Measurements from ENCODE around the gene ZBTB48.

DNA sequence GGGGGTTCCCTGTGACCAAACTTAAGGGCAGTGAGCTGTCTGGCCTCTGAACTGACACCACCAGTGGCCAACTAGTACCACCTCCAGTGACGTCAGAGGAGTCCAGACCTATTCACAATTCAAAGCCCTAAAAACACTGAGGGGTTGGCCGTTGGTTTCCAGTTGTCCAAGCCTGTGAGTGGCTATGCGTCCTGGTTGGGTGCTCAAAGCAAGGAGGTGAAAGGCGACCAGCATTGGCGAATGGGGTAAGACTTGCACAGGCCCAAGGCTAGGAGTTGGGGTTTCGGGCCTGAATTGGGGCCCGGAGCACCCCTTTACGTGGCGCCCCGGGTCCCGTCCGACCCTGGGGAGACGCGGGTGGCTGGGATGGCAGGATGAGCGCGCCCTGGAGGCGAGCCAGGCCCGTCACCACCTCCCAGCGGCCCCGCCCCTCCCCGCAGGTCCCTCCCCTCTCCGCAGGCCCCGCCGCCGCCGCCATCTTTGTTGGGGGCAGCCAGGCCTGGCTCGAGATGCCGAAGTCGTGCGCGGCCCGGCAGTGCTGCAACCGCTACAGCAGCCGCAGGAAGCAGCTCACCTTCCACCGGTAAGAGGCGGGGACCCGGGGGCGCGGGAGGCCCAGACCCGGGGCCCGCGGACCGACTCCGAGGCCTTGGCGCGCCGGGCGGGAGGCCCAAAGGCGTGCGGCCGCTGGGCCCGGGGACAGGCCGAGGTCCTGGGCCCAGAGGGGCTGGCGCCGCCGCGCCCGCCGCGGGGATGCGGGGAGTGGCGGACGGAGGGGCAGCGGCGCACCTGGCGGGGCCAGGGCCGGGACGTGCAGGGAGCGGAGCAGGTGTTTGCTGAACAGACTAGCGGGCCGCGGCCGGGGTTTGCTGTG lies 45.2 kb downstream of the ZBTB48 start, which contains the start of gene THAP3:
- peak in 1 of 2 donors; percentile 40 for TF ChIP-seq POLR2A (IDR thresholded peaks at IDR 0.05)
- TF ChIP-seq, protein P1, sequence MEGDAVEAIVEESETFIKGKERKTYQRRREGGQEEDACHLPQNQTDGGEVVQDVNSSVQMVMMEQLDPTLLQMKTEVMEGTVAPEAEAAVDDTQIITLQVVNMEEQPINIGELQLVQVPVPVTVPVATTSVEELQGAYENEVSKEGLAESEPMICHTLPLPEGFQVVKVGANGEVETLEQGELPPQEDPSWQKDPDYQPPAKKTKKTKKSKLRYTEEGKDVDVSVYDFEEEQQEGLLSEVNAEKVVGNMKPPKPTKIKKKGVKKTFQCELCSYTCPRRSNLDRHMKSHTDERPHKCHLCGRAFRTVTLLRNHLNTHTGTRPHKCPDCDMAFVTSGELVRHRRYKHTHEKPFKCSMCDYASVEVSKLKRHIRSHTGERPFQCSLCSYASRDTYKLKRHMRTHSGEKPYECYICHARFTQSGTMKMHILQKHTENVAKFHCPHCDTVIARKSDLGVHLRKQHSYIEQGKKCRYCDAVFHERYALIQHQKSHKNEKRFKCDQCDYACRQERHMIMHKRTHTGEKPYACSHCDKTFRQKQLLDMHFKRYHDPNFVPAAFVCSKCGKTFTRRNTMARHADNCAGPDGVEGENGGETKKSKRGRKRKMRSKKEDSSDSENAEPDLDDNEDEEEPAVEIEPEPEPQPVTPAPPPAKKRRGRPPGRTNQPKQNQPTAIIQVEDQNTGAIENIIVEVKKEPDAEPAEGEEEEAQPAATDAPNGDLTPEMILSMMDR (IDR thresholded peaks at IDR 0.05) = peak in 4 of 12 donors; percentile 13 to 37 (median 16)

Data from heart left ventricle (tissue), 13 donors.